ENCODE measurements around the gene LRIG1. TPM values are rescaled to one million over a fixed set of nuclear protein-coding genes. Genes with fewer than 3 reads are reported as not detected.

Gene LRIG1
- total RNA-seq, 1 donor from 2014 or later: 111 TPM

GRCh38 chr3:66344391-66344811 is 156.4 kb downstream of the LRIG1 start:
- H3K36me3 Mint-ChIP-seq (ENCODE audit: low read depth): peaks cover 6% of the 10 kb centered on the region
- TF ChIP-seq CTCF (IDR thresholded peaks at IDR 0.05): no peak
- H3K4me1 Mint-ChIP-seq (ENCODE audit: low read depth): peaks cover 24% of the 10 kb centered on the region
- H3K4me3 Mint-ChIP-seq (ENCODE audit: unreplicated experiment): no peak overlapping the region
- H3K27me3 Mint-ChIP-seq (ENCODE audit: low read depth): no peaks in the 10 kb centered on the region
- peaks cover 5% of the 10 kb centered on the region for H3K9me3 Mint-ChIP-seq (ENCODE audit: low read depth)
- H3K27ac Mint-ChIP-seq (ENCODE audit: unreplicated experiment): no peak overlapping the region
- DNase-seq (ENCODE audit: low spot score): no peak

- Mint-ChIP-seq H3K27ac (ENCODE audit: unreplicated experiment) (no peak overlapping the region), H3K36me3 (ENCODE audit: low read depth) (peaks cover 6% of the 10 kb centered on the region), H3K4me1 (ENCODE audit: low read depth) (peaks cover 33% of the 10 kb centered on the region), H3K4me3 (ENCODE audit: unreplicated experiment) (no peak overlapping the region), H3K9me3 (ENCODE audit: low read depth) (peaks cover 5% of the 10 kb centered on the region), H3K27me3 (ENCODE audit: low read depth) (no peaks in the 10 kb centered on the region)
- TF ChIP-seq CTCF (IDR thresholded peaks at IDR 0.05): no peak
- DNase-seq (ENCODE audit: low spot score): no peak
Measured at GRCh38 chr3:66342717-66343356, 158.0 kb downstream of the LRIG1 start.

DNA sequence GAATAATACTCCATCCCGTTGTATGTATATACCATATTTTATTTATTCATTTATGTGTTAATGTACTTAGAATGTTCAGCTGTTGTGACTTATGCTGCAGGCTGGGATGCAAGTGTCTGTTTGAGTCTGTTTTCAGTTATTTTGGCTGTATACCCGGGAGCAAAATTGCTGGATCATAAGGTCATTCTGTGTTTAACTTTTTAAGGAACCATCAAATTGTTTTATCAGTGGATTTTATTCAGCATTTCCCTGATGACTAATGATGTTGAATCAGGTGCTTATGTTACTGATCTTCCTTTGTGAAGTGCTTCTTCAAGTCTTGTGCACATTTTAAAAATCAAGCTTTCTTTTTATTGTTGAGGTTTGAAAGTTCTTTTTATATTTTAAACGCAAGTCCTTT is 161.9 kb downstream of the LRIG1 start:
- no peaks in the 10 kb centered on the region for H3K27me3 Mint-ChIP-seq (ENCODE audit: low read depth)
- H3K27ac Mint-ChIP-seq (ENCODE audit: unreplicated experiment): no peak overlapping the region
- H3K36me3 Mint-ChIP-seq (ENCODE audit: low read depth): no peaks in the 10 kb centered on the region
- peaks cover 41% of the 10 kb centered on the region for H3K4me1 Mint-ChIP-seq (ENCODE audit: low read depth)
- TF ChIP-seq CTCF (IDR thresholded peaks at IDR 0.05): no peak
- H3K9me3 Mint-ChIP-seq (ENCODE audit: low read depth): no peaks in the 10 kb centered on the region
- no peak for DNase-seq (ENCODE audit: low spot score)
- H3K4me3 Mint-ChIP-seq (ENCODE audit: unreplicated experiment): no peak overlapping the region

GRCh38 chr3:66336333-66336766 is 164.5 kb downstream of the LRIG1 start:
- TF ChIP-seq CTCF (IDR thresholded peaks at IDR 0.05): no peak
- H3K4me1 Mint-ChIP-seq (ENCODE audit: low read depth): peaks cover 48% of the 10 kb centered on the region
- peak overlapping the region; percentile 64 for H3K27ac Mint-ChIP-seq (ENCODE audit: unreplicated experiment)
- no peak overlapping the region for H3K4me3 Mint-ChIP-seq (ENCODE audit: unreplicated experiment)
- no peaks in the 10 kb centered on the region for H3K36me3 Mint-ChIP-seq (ENCODE audit: low read depth)
- peaks cover 4% of the 10 kb centered on the region for H3K9me3 Mint-ChIP-seq (ENCODE audit: low read depth)
- no peaks in the 10 kb centered on the region for H3K27me3 Mint-ChIP-seq (ENCODE audit: low read depth)
- no peak for DNase-seq (ENCODE audit: low spot score)

DNA sequence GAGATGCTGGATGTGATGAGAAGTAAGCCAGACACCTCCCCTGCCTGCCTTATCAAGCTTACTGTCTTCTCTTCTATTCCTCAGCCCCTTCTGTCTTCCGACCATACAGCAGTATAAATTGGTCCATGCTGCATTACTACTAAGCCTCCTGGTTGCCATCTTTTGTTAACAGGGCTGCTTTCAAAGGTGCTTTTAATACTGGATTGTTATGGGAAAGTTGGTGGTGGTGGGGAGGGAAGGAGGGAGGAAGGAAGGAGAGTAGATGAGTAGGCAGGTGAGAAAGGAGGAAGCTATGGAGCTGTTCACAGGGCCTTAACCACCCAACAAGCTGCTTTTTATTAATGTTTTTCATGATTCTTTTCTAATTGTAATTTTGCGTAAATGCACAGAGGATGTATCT is 165.2 kb downstream of the LRIG1 start:
- DNase-seq (ENCODE audit: low spot score): no peak
- Mint-ChIP-seq H3K36me3 (ENCODE audit: low read depth) (no peaks in the 10 kb centered on the region), H3K27ac (ENCODE audit: unreplicated experiment) (no peak overlapping the region), H3K9me3 (ENCODE audit: low read depth) (peaks cover 4% of the 10 kb centered on the region), H3K4me3 (ENCODE audit: unreplicated experiment) (no peak overlapping the region), H3K4me1 (ENCODE audit: low read depth) (peaks cover 49% of the 10 kb centered on the region), H3K27me3 (ENCODE audit: low read depth) (no peaks in the 10 kb centered on the region)
- TF ChIP-seq CTCF (IDR thresholded peaks at IDR 0.05): no peak
